GM23248 (cell line): ENCODE data around the gene KIF22.

Experiments
- EZH2 ChIP-seq: fragments of 200-600 bp; sonication (generic); IDR thresholded peaks from 2 replicates; pipeline ENCODE4 v1.6.1; 2018; ENCODE audit warnings: antibody characterized with exemption, mild to moderate bottlenecking; ENCODE audit not compliant: insufficient read depth, poor library complexity, severe bottlenecking
- EZH2phosphoT487 ChIP-seq: fragments of 200-600 bp; sonication (generic); IDR thresholded peaks from 2 replicates; pipeline ENCODE4 v1.6.1; 2018; ENCODE audit warnings: antibody characterized with exemption, moderate library complexity, mild to moderate bottlenecking, low read depth; ENCODE audit not compliant: insufficient read depth

GRCh38 chr16:29825145-29826044 lies 34.8 kb downstream of the KIF22 start:
- no peak for TF ChIP-seq EZH2
- no peak for TF ChIP-seq EZH2phosphoT487
